ENCODE measurements around the gene PCDHGC4.
A peak's percentile ranks its signal among the peaks of the same experiment; 100 is the strongest.

The PCDHGC4 gene

GRCh38 chr5:141523991-141524390 is 39.2 kb downstream of the PCDHGC4 start:
- H3K4me1 ChIP-seq (ENCODE audit: control insufficient read depth in 1 of 2, insufficient read depth in 1 of 2, low read depth in 1 of 2, low read length in 1 of 2), result peaks cover 33 to 38% of the 10 kb centered on the region in 2 experiments
- TF ChIP-seq CTCF (IDR thresholded peaks at IDR 0.05), result no peak
- H3K27ac ChIP-seq, result no peak overlapping the region
- no peaks in the 10 kb centered on the region for H3K9me3 ChIP-seq
- H3K4me3 ChIP-seq (ENCODE audit: low read depth in 1 of 2, low read length in 1 of 2), result no peak overlapping the region
- H3K27me3 ChIP-seq, result no peaks in the 10 kb centered on the region
- peaks cover 95% of the 10 kb centered on the region for H3K36me3 ChIP-seq

GRCh38 chr5:141524604-141525597 is 40.1 kb downstream of the PCDHGC4 start:
- H3K9me3 ChIP-seq, result no peaks in the 10 kb centered on the region
- peaks cover 24 to 29% of the 10 kb centered on the region in 2 experiments for H3K4me1 ChIP-seq (ENCODE audit: control insufficient read depth in 1 of 2, insufficient read depth in 1 of 2, low read depth in 1 of 2, low read length in 1 of 2)
- peak overlapping the region; percentile 35 for H3K27ac ChIP-seq
- no peak overlapping the region for H3K4me3 ChIP-seq (ENCODE audit: low read depth in 1 of 2, low read length in 1 of 2)
- TF ChIP-seq CTCF (IDR thresholded peaks at IDR 0.05), result peak; percentile 96
- H3K36me3 ChIP-seq, result peaks cover 96% of the 10 kb centered on the region
- H3K27me3 ChIP-seq, result no peaks in the 10 kb centered on the region

- Histone ChIP-seq H3K4me1 (ENCODE audit: control insufficient read depth in 1 of 2, insufficient read depth in 1 of 2, low read depth in 1 of 2, low read length in 1 of 2) (peaks cover 17 to 22% of the 10 kb centered on the region in 2 experiments), H3K36me3 (peaks cover 100% of the 10 kb centered on the region), H3K9me3 (no peaks in the 10 kb centered on the region), H3K27ac (no peak overlapping the region), H3K27me3 (no peaks in the 10 kb centered on the region), H3K4me3 (ENCODE audit: low read depth in 1 of 2, low read length in 1 of 2) (no peak overlapping the region)
- no peak for TF ChIP-seq CTCF (IDR thresholded peaks at IDR 0.05)
These were observed 40.8 kb downstream of the PCDHGC4 start for GRCh38 chr5:141525653-141526052.

GRCh38 chr5:141527426-141527825 is 42.6 kb downstream of the PCDHGC4 start:
- H3K4me1 ChIP-seq (ENCODE audit: control insufficient read depth in 1 of 2, insufficient read depth in 1 of 2, low read depth in 1 of 2, low read length in 1 of 2), result peaks cover 0 to 6% of the 10 kb centered on the region in 2 experiments
- H3K4me3 ChIP-seq (ENCODE audit: low read depth in 1 of 2, low read length in 1 of 2), result no peak overlapping the region
- H3K36me3 ChIP-seq, result peaks cover 99% of the 10 kb centered on the region
- no peaks in the 10 kb centered on the region for H3K27me3 ChIP-seq
- no peak overlapping the region for H3K27ac ChIP-seq
- no peak for TF ChIP-seq CTCF (IDR thresholded peaks at IDR 0.05)
- H3K9me3 ChIP-seq, result no peaks in the 10 kb centered on the region

- H3K27me3 ChIP-seq, result no peaks in the 10 kb centered on the region
- H3K4me3 ChIP-seq (ENCODE audit: low read depth in 1 of 2, low read length in 1 of 2), result no peak overlapping the region
- peaks cover 99% of the 10 kb centered on the region for H3K36me3 ChIP-seq
- TF ChIP-seq CTCF (IDR thresholded peaks at IDR 0.05), result no peak
- no peaks in the 10 kb centered on the region for H3K9me3 ChIP-seq
- H3K27ac ChIP-seq, result no peak overlapping the region
- H3K4me1 ChIP-seq (ENCODE audit: control insufficient read depth in 1 of 2, insufficient read depth in 1 of 2, low read depth in 1 of 2, low read length in 1 of 2), result peaks cover 0 to 6% of the 10 kb centered on the region in 2 experiments
These were observed 43.6 kb downstream of the PCDHGC4 start for GRCh38 chr5:141528291-141528984.
